Fibroblast of skin of right quadriceps (primary cell): ENCODE data around the gene FAM120AOS.
A peak's percentile ranks its signal among the peaks of the same experiment; 100 is the strongest.

Source experiments
- DNase-seq: peaks from one replicate; pipeline ENCODE4 v3.0.0-alpha.2; 2013

Gene FAM120AOS

DNA sequence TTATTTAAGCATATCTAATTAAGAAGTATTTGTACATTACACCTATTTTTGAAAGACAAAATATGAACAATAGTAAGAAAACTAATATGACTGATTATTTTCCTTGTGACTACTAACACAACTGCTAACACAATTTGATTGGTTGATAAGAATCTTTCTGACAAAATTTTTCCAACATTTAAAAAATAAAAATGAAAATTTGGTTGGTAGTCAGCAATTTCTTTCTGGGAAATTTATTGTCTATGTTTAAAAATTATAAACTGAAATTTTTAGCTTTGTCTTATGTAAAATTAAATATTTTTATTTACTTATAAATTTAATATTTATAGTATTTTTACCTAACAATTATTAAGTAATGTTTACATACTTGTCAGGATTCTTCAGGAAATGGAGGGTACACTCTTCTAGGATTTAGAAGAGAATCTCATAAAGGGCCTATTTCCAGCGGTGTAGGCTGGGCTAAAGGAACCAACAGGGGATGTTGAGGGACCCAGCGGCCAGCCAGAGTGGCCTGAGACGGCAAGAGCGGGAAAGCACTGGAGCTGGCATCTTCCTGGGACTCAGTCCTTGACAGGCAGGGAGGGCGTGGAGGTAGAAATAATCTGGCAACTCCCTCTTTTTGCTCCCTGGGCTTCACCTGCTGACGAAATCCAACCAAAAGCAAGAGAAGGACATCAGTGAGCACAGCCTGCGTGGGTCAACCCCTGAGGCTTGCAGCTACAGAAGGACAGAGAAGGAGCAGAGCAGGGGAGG lies 16.6 kb downstream of the FAM120AOS start:
- DNase-seq = no peak

DNA sequence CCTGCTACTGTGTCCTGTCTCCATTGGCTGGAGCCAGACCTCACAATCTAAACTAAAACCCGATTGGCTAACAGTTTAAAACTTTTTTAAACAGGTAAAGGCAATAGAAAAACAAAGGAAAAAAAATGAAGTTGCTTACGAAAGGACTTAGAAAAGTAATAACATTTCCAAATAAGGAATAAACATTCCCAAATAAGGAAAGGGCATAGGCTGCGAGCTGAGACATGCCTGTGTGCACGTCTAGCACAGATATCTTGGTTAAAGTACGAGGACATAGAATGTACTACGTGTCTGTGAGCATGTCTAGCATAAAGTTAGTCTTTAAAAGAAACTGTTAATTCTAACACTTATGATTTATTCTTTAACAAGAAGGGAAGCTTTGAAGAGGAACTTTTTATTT lies 17.2 kb downstream of the FAM120AOS start:
- DNase-seq = no peak

DNA sequence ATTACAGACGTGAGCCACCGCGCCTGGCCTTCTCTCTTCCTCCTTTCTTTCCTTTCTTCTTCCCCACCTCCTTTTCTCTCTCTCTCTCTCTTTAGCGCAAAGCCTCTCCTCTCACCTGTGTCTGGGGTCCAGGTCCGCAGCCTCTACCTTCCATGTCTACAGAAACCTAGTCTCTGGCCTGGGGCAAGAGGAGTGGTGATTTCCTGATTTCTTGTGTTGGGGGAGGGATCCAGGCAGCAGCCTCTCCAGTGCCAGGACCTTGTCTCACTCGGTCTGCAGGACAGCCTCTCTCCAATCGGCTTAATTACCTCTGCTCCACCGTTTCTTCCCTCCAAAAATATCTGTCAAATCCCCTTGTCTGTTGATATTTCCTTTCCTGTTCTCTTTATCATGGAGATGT lies 18.0 kb downstream of the FAM120AOS start:
- DNase-seq = no peak

DNA sequence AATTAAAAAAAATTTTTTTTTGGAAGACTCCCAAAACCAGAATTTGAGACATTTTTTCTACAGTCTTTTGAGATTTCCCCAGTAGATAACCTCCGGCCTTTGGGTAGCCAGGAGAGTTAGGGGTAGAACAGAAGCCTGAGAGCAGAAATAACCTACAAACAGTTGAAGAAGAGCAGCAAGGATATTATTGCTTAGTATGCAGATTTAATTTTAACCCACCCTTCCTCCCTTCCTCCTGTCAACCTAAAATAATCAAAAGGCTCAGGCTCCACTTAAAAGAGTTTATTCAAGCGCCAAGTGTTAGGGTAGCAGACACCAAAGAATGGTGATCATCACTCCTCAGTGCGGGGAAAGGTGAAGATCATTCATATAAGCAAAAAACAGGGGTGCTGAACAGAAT lies 19.3 kb downstream of the FAM120AOS start:
- DNase-seq = no peak

DNA sequence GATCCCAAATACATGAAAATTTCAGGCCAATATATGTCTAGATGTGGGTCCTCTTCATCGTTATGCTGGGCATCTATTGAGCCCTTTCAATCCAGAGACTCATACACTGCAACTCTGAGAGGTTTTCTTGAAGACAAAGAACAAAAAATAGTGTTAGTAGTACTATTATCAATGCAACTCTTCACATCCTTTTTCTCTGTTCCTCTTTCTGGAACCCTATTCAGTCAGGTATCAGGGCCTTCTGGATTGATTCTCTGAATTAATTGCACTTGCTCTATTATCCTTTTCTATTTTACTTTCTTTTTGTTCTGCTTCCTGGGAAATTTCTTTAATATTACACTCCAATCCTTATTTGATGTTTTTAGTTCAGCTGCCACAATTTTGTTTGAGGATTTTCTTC lies 20.4 kb downstream of the FAM120AOS start:
- DNase-seq = no peak

DNA sequence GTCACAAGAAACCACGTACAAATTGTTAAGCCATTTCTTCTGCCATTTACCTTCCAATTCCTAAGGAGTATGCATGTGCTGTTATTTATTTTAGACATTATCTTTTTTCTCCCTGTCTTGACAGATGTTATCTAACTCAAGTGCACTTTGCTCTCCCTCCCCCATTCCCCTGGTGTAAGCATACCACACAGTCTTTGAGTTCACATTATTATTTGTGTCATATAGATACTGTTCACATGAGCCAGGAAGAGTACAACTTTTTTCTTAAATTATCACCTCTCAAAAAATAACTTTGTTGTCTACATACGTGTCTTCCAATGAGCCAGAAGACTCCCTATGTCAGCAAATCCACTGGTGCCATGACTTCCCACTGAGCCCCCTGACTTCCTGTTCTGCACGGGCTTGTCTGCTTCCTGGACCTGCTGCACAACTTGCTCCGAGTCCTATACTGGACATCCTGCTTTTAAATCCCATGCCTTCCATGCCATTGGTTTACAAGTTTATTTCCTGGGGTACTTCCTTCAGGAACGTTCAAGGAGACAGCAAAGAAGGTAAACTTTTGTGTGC lies 21.8 kb downstream of the FAM120AOS start:
- DNase-seq = no peak

DNA sequence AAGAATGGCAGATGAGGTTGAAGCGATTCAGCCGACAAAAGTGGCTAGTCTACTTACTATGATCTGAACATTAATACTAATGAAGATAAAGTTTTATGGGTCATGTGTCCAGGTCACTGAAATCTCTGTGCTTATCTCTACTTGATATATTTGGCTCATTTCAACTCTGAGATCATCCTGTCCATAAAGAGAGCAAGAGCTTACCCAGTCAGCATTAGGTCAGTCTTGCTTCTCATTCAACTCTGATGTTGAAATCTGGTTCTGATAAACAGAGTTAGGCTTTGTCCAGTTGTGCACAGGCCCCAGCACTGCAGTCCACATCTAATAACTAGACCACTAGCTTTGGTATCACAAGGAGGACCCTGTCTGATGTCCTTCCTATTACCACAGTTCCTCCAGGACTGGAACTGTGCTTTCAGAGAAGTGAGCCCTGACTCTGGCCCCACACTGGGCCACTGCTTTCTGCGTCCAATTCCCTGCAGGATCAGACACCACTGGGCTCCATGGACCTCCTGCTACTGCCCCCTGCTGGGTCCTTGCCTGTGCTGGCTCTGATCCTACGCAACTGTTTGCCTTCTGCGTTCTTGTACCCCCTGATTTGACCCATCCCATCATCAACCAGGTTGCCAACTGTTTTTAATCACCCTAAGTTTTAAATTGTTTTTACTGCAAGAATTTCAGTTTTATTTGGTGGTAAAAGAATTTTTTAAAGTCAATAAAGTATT lies 25.6 kb downstream of the FAM120AOS start:
- DNase-seq = no peak

DNA sequence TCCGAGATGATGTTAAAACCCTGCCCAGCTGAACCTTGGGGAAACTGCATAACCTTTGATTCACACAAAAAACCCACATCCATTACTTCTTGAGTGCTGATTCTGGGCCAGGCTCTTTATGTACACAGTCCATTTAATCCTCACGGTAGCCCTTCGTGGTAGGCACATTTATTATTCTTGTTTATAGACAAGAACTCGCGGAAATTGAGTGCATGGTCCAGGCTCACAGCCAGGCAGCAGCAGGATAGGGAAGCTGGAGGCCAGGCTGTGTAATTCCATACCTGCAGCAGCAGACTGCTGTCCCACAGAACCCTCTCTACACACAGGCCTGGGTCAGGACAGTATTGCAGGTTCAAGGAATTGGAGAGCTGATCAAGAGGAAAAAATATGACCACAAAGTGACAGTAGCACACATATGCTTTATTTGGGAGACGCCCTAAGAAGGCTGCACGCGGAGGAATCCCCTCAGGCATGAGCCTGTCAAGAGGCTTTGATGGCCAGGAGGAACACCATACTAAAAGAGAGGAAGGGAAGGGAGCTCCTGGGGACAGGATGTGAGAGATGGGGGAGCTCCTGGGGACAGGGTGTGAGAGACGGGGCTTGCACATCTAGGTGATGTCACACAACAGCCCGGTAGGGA lies 30.3 kb downstream of the FAM120AOS start:
- DNase-seq = no peak

DNA sequence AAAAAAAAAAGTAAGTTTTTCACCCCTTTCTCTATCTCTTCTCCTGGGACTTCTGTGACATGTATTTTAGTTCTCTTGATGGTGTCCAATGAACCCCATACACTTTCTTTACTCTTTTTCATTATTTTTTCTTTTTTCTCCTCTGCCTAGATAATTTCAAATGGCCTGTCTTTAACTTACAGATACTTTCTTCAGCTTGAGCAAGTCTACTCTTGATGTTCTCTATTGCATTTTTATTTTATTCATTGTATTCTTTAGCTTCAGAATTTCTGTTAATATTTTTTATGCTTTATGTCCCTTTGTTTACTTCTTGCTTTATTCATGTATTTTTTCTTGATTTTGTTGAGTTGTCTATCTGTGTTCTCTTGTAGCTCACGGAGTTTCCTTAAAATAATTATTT lies 34.4 kb downstream of the FAM120AOS start:
- no peak for DNase-seq

DNA sequence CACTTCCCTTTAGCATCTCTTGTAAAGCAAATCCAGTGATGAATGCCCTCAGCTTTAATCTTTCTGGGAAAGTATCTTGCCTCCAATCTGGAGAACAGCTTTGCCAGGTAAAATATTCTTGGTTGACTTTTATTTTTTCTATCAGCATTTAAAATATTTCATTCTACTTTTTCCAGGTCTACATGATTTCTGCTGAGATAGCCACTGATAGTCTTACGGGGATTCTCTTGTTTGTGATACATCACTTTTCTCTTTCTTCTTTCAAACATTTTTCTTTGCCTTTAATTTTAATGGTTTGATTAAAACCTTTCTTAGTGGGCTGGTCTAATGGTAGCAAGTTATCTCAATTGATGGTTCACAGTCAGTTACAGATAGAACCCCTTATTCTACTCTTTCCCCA lies 35.8 kb downstream of the FAM120AOS start:
- DNase-seq = no peak

DNA sequence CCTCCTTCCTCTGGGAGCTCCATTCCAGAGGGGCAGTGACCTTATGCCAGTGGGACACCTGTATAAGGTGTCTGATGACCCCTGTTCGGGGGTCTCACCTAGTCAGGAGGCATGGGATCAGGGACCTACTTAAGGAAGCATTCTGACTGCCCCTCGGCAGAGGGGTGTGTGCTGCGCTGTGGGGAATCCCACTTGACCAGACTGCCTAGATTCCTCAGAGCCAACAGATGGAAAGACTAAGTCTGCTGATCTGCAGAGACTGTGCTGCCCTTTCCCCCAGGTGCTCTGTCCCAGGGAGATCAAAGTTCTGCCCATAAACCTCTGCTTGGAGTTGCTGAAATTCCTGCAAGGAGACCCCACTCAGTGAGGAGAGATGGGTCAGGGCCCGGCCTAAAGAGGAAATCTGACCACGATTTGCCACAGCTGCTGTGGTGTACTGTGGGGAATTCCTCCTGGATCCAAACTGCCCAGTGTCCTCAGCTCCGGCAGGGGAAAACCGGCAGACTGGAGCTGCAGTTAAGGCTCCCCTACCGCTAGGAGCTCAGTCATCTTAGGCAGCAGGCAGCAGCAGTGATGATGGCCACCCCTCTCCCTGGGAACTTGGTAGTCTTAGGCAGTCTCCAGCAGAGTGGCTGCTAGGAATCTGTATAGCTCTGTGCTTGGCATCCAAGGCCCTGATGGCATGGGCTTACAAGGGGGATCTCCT lies 36.7 kb downstream of the FAM120AOS start:
- no peak for DNase-seq

DNA sequence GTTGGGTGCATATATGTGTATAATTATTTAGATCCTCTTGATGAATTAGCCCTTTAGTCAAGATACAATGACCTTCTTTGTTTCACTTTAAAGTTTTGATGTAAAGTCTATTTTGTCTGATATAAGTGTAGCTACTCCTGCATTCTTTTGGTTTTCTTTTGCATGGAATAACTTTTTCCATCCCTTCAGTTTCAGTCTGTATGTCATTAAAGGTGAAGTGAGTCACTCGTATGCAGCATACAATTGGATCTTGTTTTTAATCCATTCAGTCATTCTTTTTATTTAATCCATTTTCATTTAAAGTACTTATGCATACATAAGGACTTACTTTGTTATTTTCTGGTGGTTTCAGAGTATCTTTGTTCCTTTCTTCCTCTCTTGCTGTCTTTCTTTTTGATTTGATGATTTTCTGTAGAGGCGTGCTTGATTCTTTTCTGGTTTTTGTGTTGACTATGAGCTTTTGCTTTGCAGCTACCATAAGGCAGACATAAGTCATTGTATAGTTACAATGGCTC lies 38.1 kb downstream of the FAM120AOS start:
- no peak for DNase-seq

DNA sequence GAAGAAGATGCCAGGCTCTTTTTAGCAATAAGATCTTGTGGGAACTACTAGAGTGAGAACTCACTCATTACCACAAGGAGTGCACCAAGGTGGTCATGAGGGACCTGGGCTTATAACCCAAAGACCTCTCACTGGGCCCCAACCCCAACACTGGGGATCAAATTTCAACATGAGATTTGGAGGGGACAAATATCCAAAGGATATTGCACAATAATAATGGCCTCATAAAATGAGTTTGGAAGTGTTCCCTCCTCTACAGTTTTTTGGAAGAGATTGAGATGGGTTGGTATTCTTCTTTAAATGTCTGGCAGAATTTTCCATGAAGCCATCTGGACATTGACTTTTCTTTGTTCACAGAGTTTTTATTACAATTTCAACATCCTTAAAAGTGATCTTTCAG lies 39.9 kb downstream of the FAM120AOS start:
- no peak for DNase-seq

DNA sequence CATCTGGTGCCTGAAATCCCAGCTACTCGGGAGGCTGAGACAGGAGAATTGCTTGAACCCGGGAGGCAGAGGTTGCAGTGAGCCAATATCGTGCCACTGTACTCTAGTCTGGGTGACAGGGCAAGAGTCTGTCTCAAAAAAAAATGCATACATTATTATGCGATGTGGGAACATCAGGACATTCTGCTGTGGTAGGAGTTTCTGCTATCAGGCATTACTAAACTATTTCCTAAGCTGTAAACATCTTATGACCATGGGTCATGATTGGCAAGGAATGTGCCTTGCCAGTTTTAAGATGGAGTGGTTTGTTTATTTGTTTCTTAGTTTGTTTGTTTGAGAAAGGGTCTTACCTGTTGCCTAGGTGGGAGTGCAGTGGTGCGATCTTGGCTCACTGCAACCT lies 47.0 kb downstream of the FAM120AOS start:
- no peak for DNase-seq

DNA sequence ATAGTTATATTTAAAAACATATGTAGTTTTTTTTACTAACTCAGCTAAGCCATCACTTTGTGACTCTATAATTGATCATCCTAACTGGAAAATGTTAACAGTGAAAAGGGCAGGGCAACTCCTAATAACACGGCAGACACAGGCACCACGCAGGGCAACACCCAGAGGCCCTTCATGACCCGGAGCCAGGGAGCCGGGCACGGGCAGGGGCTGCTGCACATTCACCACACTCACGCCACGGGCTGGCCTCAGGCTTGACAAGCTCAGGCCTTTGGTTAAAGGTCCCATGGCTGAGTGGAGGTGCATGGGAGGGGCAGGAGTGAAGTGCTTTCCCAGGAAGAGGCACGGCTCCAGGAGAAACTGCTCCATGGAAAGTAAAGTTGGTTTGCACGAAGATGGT lies 54.9 kb downstream of the FAM120AOS start:
- DNase-seq = no peak

DNA sequence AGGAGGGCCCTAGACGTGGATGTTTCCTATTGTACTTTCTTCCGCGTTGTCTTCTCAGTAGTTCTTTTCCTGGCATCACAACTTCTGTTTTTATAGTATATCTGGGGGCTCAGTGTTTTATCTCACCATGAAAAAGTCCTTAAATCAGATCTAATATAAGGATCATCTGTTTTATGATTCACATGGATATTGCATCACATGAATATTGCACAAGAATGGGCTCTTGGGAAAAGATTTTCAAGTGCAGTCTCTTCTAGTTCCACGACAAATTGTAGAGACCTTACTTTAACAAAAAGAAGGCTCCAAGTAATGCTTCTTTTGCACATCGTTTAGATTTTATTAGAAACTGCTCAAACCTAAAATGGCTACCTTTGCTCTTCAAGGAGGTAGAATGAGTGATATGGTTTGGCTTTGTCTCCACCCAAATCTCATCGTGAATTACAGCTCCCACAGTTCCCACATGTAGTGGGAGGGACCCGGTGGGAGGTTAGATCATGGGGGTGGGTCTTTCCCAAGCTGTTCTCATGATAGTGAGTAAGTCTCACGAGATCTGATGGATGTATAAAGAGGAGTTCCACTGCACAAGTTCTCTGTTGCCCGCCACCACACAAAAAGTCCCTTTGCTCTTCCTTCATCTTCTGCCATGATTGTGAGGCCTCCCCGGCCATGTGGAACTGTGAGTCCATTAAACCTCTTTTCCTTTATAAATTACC lies 55.6 kb downstream of the FAM120AOS start:
- DNase-seq = peak; percentile 10
